Fibroblast of lung (primary cell): ENCODE data around the gene GJD4. TPM values are rescaled to one million over a fixed set of nuclear protein-coding genes. Genes with fewer than 3 reads are reported as not detected.

Source experiments
- DNase-seq, 2 donors: peaks; one replicate each; pipeline versions ENCODE4 v3.0.0 to v3.0.0-alpha.2; 2010; ENCODE audit warnings: low read depth in 2 of 2
- H2AFZ ChIP-seq: 2 replicates; pipeline ENCODE4 v1.5.1; 2012; ENCODE audit warnings: low read length, control low read depth, inconsistent platforms
- H3K27ac ChIP-seq: 2 replicates; pipeline ENCODE4 v1.5.1; 2011; ENCODE audit warnings: low read length, control low read depth; ENCODE audit not compliant: insufficient read depth
- H3K27me3 ChIP-seq: 2 replicates; pipeline ENCODE4 v1.5.1; 2011; ENCODE audit warnings: mild to moderate bottlenecking, low read length; ENCODE audit not compliant: control insufficient read depth, insufficient read depth
- H3K36me3 ChIP-seq: 2 replicates; pipeline ENCODE4 v1.5.1; 2011; ENCODE audit warnings: low read length; ENCODE audit not compliant: control insufficient read depth, insufficient read depth
- H3K4me1 ChIP-seq: 2 replicates; pipeline ENCODE4 v1.5.1; 2011; ENCODE audit warnings: low read length; ENCODE audit not compliant: control insufficient read depth, insufficient read depth; ENCODE audit errors: extremely low read depth
- H3K4me2 ChIP-seq: 2 replicates; pipeline ENCODE4 v1.5.1; 2011; ENCODE audit warnings: low read length, control low read depth; ENCODE audit not compliant: insufficient read depth; ENCODE audit errors: extremely low read depth
- H3K4me3 ChIP-seq, 4 experiments: fragments of 200-600 bp in 1 of 4; sonication (generic) in 1 of 4; replicated peaks in 1 of 4; 2 replicates each; pipeline ENCODE4 v1.5.1; 2011 to 2016; ENCODE audit warnings: low read length in 4 of 4, low read depth in 3 of 4, mild to moderate bottlenecking in 3 of 4, control low read depth in 2 of 4, inconsistent platforms in 1 of 4, mixed read lengths in 1 of 4; ENCODE audit not compliant: insufficient read depth in 1 of 4; ENCODE audit errors: control extremely low read depth in 1 of 4
- H3K79me2 ChIP-seq: 2 replicates; pipeline ENCODE4 v1.5.1; 2012; ENCODE audit warnings: mild to moderate bottlenecking, low read length, inconsistent platforms; ENCODE audit not compliant: control insufficient read depth, insufficient read depth
- H3K9ac ChIP-seq: 2 replicates; pipeline ENCODE4 v1.5.1; 2011; ENCODE audit warnings: mild to moderate bottlenecking, low read length, control low read depth; ENCODE audit not compliant: insufficient read depth
- H3K9me3 ChIP-seq: 2 replicates; pipeline ENCODE4 v1.5.1; 2012; ENCODE audit warnings: low read depth, low read length; ENCODE audit not compliant: control insufficient read depth, insufficient read depth
- H4K20me1 ChIP-seq: 2 replicates; pipeline ENCODE4 v1.5.1; 2011; ENCODE audit warnings: low read length; ENCODE audit not compliant: control insufficient read depth, insufficient read depth; ENCODE audit errors: extremely low read depth
- EZH2 ChIP-seq: IDR thresholded peaks from 2 replicates; pipeline ENCODE4 v1.5.1; 2012; ENCODE audit warnings: low read length, control low read depth, mild to moderate bottlenecking; ENCODE audit errors: missing control alignments
- polyA plus RNA-seq, 2 donors: library from polyadenylated mRNA; depleted of rRNA in 1 of 2; stranded (reverse) in 1 of 2; unstranded in 1 of 2; fragments of >200 nt; gene quantifications; 2 replicates each; pipeline ENCODE4 v1.2.1, GENCODE V29; 2011 to 2012; ENCODE audit warnings: missing spikeins in 1 of 2
- total RNA-seq: library from RNA; depleted of rRNA; stranded (reverse); fragments of >200 nt; gene quantifications from 2 replicates; pipeline ENCODE4 v1.2.1, GENCODE V29; 2014
- TF ChIP-seq, protein P1 (sequence below), 2 donors: IDR thresholded peaks in 1 of 2; conservative IDR thresholded peaks in 1 of 2; 1 replicate in 1 of 2; 2 replicates in 1 of 2; pipeline ENCODE4 v1.5.1; 2011 to 2012; ENCODE audit warnings: low read length in 2 of 2, control low read depth in 1 of 2, inconsistent platforms in 1 of 2, low read depth in 1 of 2, mild to moderate bottlenecking in 1 of 2

GJD4 gene
- total and polyA plus RNA-seq, 2 donors (not counting 1 experiment from before 2014, with no cell fraction given): 0.17 TPM; not detected in 1

DNA sequence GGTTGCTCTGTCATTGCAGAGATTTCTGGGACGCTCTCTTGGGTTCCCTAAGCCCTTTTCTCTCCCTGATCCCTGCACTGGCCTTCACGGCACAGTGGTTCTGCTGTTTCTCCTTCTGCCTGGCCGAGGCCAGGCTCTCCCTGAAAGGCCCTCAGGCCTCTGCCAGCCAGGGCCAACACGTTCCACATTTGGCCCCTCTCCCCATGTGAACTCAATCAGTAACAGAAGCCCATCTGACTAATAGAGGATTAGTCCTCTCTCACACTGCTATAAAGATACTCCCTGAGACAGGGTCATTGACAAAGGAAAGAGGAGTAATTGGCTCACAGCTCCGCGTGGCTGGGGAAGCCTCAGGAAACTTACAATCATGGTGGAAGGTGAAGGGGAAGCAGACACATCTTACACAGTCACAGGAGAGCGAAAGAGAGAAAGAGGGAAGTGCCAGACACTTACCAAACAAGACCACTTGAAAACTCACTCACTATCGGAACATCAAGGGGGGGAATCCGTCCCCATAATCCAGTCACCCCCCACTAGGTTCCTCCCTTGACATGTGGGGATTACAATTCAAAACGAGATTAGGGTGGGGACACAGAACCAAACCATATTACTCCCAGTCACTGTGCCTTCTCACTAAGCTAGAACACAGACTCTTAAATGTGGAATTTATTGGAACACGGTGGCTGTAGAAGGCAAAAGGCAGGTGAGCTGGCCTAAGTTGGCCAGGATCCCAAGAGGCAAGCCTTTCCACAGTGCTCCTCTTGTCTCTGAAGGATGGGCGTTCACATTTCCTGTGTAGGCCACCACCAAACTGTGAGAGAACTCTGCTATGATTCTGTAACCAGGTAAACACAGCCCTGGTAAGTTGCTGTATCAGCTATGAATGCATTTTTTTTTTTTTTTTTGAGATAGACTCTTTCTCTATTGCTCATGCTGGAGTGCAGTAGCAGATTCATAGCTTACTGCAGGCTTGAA is 28.2 kb downstream of the GJD4 start:
- H3K79me2 ChIP-seq: no peaks in the 10 kb centered on the region
- H3K4me2 ChIP-seq: no peak overlapping the region
- no peaks in the 10 kb centered on the region for H3K27me3 ChIP-seq
- TF ChIP-seq EZH2: no peak
- TF ChIP-seq, protein P1, sequence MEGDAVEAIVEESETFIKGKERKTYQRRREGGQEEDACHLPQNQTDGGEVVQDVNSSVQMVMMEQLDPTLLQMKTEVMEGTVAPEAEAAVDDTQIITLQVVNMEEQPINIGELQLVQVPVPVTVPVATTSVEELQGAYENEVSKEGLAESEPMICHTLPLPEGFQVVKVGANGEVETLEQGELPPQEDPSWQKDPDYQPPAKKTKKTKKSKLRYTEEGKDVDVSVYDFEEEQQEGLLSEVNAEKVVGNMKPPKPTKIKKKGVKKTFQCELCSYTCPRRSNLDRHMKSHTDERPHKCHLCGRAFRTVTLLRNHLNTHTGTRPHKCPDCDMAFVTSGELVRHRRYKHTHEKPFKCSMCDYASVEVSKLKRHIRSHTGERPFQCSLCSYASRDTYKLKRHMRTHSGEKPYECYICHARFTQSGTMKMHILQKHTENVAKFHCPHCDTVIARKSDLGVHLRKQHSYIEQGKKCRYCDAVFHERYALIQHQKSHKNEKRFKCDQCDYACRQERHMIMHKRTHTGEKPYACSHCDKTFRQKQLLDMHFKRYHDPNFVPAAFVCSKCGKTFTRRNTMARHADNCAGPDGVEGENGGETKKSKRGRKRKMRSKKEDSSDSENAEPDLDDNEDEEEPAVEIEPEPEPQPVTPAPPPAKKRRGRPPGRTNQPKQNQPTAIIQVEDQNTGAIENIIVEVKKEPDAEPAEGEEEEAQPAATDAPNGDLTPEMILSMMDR (conservative IDR thresholded peaks at IDR 0.05 in 1 of 2, IDR thresholded peaks at IDR 0.05 in 1 of 2; ENCODE audit: low read depth in 1 of 2, low read length in 2 of 2): no peak
- H3K4me1 ChIP-seq: no peaks in the 10 kb centered on the region
- no peak overlapping the region for H3K27ac ChIP-seq
- no peaks in the 10 kb centered on the region for H4K20me1 ChIP-seq
- H2AFZ ChIP-seq: no peak overlapping the region
- H3K9ac ChIP-seq: no peak overlapping the region
- no peak overlapping the region for H3K4me3 ChIP-seq
- H3K9me3 ChIP-seq: no peaks in the 10 kb centered on the region
- H3K36me3 ChIP-seq: no peaks in the 10 kb centered on the region
- no peak for DNase-seq

DNA sequence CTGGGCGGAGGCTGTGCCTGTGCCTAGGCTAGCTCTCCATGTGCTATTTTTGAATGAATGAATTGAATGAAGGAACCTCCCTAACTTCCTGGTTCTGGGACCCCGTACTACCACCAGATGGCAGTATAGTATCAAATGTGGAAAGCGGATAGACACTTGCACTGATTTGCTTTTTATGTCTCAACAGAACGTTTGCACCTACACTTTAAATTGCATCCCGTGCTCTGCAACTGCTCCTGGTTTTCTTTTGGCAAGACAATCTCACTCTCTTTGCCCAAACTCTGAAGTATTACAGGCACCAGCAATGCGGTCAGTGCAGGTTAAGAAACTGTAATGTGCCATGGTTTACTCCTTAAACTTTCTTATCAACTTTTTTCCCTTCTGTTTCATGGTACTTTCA is 30.4 kb downstream of the GJD4 start:
- no peak overlapping the region for H3K4me2 ChIP-seq
- no peak overlapping the region for H3K4me3 ChIP-seq

DNA sequence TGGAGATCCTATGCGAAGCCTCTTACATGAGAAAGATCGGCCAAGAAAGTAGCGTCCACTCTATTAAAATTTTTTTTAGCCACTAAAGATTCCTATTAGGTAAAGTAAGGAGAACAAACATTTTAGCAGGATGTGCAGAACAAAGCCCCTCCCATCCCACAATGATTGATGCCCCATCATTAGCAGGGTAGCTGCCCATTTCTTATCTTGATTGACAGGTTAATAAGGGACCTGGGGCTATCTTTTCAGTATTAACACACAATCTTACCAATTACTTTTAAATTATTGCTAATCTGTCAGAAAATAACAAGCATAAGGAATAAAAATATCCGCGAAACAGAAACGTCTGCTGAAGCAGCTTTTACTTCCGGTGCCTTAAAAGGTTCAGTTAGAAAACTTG is 31.8 kb downstream of the GJD4 start:
- no peak overlapping the region for H3K4me2 ChIP-seq

More for the DNA sequence above, 30.4 kb downstream of the GJD4 start:
- peak; percentile 50 to 76 for DNase-seq
- H3K4me1 ChIP-seq: peaks cover 3% of the 10 kb centered on the region
- no peaks in the 10 kb centered on the region for H3K36me3 ChIP-seq
- H2AFZ ChIP-seq: no peak overlapping the region
- no peaks in the 10 kb centered on the region for H4K20me1 ChIP-seq
- no peaks in the 10 kb centered on the region for H3K79me2 ChIP-seq
- no peaks in the 10 kb centered on the region for H3K9me3 ChIP-seq
- H3K9ac ChIP-seq: no peak overlapping the region
- H3K27me3 ChIP-seq: no peaks in the 10 kb centered on the region
- H3K27ac ChIP-seq: no peak overlapping the region
- TF ChIP-seq, protein P1 (conservative IDR thresholded peaks at IDR 0.05 in 1 of 2, IDR thresholded peaks at IDR 0.05 in 1 of 2; ENCODE audit: low read depth in 1 of 2, low read length in 2 of 2): peak; percentile 93 to 96
- TF ChIP-seq EZH2: no peak

More for the DNA sequence above, 31.8 kb downstream of the GJD4 start:
- no peaks in the 10 kb centered on the region for H3K9me3 ChIP-seq
- no peak overlapping the region for H3K9ac ChIP-seq
- H3K27ac ChIP-seq: no peak overlapping the region
- H3K79me2 ChIP-seq: no peaks in the 10 kb centered on the region
- H4K20me1 ChIP-seq: no peaks in the 10 kb centered on the region
- H3K27me3 ChIP-seq: no peaks in the 10 kb centered on the region
- H3K4me1 ChIP-seq: peaks cover 3% of the 10 kb centered on the region
- no peaks in the 10 kb centered on the region for H3K36me3 ChIP-seq
- TF ChIP-seq EZH2: no peak
- TF ChIP-seq, protein P1 (conservative IDR thresholded peaks at IDR 0.05 in 1 of 2, IDR thresholded peaks at IDR 0.05 in 1 of 2; ENCODE audit: low read depth in 1 of 2, low read length in 2 of 2): no peak
- DNase-seq: no peak
- no peak overlapping the region for H3K4me3 ChIP-seq
- no peak overlapping the region for H2AFZ ChIP-seq
